Activated T-helper 1 cell treated with Interleukin-2 at 50 U/mL for 16 hours (primary cell): Measurements from ENCODE around the gene TIPRL.

Source experiments
- DNase-seq: peaks from one replicate; pipeline ENCODE4 v3.0.0-alpha.2; 2020; ENCODE audit warnings: low read depth

TIPRL gene

GRCh38 chr1:168216171-168216570 is 37.4 kb downstream of the TIPRL start:
- no peak for DNase-seq

GRCh38 chr1:168217664-168218063 is 38.9 kb downstream of the TIPRL start:
- DNase-seq = no peak

DNA sequence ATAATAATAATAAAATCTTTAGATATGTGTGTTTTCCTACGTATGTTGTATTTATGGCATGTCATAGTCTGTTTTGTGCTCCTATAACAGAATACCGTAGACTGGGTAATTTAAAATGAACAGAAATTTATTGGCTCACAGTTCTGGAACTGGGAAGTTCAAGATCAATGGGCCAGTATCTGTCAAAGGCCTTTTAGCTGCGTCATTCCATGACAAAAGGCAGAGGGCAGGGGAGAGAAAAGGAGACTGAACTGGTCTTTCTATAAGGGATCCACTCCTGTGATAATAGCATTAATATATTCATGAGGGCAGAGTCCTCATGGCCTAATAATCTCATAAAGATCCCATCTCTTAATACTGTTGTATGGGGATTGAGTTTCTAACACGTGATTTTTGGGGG is 39.9 kb downstream of the TIPRL start:
- no peak for DNase-seq

GRCh38 chr1:168220470-168220871 is 41.7 kb downstream of the TIPRL start:
- DNase-seq = no peak

GRCh38 chr1:168221275-168221674 is 42.5 kb downstream of the TIPRL start:
- DNase-seq = no peak

GRCh38 chr1:168223261-168223660 is 44.5 kb downstream of the TIPRL start:
- DNase-seq = no peak

DNA sequence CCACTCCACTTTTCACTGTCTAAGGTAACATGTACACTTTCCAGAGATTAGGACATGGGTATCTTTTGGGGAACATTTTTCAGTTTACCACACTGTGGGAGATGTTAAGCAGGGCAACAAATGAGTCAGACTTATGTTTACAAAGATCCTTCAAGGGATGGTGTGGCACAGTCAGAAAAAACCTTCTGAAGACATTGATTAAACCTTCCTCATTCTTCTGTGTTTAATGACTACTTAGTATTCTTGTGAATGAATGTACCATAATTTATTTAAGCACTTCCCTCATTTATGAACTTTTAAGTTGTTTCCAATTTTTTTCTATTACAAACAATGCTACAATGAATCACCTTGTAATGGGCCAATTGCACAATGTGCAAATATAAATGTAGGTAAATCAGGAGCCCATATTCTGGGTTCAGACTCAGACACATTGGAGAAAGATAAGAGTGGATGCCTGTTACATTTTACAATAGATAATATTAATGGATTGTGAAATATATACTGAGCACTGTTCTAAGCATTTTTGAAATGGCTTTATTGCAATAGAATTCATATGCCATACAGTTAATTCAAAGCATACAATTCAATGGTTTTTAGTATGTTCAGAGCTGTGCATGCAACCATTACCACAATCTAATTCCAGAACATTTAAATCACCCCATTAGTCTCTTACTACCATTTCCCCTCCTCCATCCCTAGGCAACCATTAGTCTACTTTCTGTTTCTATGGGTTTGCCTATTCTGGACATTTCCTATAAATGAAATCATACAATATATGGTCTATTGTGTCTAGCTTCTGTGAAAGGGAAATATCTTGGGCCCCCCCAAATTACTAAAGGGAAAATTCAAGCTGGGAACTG is 45.1 kb downstream of the TIPRL start:
- DNase-seq = no peak

GRCh38 chr1:168224991-168225390 is 46.2 kb downstream of the TIPRL start:
- DNase-seq = no peak

DNA sequence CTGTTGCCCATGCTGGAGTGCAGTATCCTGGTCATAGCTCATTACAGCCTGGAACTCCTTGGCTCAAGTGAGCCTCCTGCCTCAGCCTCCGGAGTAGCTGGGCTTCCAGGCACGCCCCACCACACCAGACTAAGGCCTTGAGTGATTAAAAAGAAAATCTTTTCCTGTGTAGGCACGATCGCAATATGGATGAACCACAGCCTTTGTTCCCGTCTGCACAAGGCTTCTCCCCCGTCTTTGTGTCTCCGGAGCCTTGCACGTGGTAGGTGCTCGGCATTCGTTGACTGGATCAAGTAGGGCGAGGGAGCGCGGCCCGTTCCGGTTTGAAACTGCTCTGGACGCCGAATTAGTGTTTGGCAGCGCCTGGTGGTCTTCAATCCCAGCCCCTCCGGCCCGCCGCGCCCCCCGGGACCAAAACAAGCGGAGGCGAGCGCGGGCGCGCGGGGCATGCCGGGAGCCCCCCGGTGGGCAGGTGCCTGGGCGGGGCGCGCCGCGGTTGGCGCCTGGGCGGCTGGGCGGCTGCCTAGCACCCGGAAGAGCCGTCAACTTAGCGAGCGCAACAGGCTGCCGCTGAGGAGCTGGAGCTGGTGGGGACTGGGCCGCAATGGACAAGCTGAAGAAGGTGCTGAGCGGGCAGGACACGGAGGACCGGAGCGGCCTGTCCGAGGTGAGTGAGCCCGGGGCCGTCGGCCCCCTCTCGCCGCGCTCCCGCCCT is 46.9 kb downstream of the TIPRL start, which contains the start of gene SFT2D2:
Gene SFT2D2 (plus strand): TSS at position 529 of the 715 bp plus-strand sequence. CDS start 76 bp downstream, at position 605.
- DNase-seq = peak; percentile 72

DNA sequence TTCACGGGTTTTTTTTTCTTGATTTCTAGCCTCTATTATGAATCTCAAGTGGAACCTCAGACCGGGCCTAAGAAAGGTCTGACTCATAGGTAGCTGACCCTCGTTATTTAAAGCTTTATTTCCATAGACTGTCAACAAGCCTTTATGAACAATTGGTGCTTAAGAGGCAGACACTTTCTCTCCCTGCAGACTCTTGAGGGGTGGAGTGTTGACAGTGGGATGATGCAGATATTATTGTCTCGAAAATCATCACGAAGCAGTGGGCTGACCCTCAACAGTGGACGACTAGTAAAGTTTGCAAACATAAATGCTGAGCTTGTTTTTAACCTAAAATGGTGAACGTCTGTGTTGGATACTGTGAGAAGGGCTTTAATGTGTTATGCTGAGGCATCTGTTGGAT is 48.9 kb downstream of the TIPRL start:
- no peak for DNase-seq

DNA sequence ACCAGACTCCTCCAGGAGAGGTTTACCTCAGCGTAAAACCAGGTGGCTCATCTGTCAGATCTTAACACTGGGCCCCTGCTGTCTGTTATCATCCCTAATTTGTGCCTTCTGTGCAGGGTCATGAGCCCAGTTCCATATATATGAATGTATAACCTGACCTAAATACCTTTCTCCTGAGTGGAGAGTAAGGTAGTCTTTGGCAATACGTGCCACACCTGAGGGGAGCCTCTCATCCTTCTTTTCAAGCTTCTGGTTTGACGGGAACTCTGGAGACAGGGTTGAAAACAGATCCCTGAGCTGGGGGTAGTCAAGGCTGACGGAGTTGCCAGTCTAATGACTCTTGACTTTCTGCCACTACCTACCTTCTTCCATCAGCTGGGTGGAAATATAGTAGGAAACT is 51.1 kb downstream of the TIPRL start:
- DNase-seq = no peak

DNA sequence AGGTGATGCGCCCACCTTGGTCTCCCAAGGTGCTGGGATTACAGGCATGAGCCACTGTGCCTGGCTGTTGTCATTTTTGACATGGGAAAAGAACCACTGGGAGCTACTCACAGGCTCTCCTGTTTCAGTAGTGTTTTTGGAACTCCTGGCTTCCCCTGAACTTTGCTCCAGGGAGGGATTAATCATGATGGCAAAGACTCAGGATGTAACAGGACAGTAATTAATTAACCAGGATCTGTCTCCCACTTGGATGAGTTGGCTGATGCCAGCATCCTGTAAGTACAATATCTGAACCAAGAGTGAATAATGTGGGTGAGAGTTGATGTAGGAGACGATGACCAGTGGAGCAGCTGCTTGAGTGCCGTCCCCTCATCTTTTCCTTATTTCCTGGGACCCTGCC is 51.9 kb downstream of the TIPRL start:
- DNase-seq = no peak

GRCh38 chr1:168234846-168235547 is 56.2 kb downstream of the TIPRL start:
- DNase-seq = peak; percentile 4

- DNase-seq = no peak
These were observed 56.8 kb downstream of the TIPRL start for GRCh38 chr1:168235548-168235885.

- DNase-seq = no peak
These were observed 57.2 kb downstream of the TIPRL start for GRCh38 chr1:168235937-168236336.

DNA sequence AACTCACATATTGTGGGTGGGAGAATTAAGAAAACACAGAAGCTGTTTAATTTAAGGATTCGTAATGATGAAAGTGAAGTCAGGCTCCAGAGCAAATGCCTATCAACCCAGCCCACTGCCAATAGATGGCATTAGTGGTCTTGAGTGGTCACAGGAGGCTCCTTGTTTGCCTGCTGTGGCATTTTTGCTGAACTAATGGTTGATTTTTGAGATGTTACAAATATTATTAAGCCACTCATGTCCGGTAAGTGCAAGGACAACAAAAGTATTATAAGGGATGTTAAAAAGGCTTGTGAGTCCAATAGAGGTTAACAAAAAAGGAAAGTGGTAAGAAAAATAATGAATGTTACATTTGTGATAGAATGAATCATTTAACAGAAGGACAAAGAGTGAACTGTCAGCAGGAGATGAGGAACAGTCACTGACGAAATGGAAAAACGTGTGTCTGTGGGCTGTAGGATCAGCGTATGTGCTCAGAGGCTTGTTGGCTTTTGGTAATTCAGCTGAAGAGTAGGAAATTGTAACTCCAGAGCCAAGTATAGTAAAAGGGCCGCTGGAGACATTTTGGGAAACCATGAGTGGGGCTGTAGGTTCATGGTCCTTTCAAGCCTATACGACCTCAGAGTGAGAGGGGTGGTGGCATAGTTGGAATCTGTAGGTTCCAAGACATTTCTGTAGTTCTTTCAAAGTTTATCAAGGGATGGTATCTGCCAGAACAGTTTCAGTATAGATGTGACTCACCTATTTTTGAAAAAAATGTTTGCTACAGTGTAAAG is 58.3 kb downstream of the TIPRL start:
- DNase-seq = no peak

DNA sequence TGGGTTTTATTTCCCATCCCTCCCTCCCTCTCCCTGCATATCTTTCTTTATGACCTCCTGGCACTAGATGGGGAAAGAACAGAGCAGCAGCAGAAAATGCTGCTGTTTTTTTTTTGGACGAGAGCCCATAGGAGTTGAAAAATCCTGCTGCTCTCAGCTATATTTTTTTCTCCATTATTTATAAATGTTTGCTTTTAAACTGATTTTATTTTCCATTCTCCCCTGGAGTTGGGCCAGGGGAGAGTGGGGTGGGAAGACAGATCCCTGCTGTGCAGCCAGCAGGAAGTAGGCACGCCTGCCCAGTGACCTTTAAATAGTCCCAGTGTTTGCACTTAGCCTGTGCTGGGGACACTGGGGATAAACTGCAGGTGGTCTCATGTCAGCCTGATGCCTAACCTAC is 64.4 kb downstream of the TIPRL start:
- no peak for DNase-seq

GRCh38 chr1:168243636-168244212 is 65.0 kb downstream of the TIPRL start:
- DNase-seq = no peak

GRCh38 chr1:168245042-168245441 is 66.3 kb downstream of the TIPRL start:
- no peak for DNase-seq

DNA sequence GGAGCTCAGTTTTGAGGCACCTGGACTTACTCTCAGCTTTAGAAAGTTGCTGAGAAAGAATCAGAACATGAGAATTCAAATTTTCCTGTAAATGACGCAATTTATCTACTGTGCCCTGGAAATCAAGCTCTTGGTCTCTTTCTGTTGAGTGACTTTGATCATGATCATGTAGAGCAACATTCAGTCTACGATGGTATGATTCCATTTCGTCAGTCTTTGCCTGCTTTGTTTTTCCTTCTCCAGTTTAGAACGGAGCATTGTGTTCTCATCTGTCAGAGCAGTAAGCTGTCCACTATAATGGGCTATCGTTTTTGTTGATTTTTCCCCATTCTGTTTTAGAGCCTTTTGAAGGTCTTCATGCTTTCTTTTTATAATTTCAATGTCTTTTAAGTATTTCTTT is 67.7 kb downstream of the TIPRL start:
- no peak for DNase-seq
